COLO829 (cell line): ENCODE measurements around the gene SH3D19.
A peak's percentile ranks its signal among the peaks of the same experiment; 100 is the strongest.

Source experiments
- DNase-seq: peaks from one replicate; pipeline ENCODE4 v3.0.0; 2012; ENCODE audit warnings: low spot score

SH3D19 gene

GRCh38 chr4:151195801-151196200 lies 129.6 kb downstream of the SH3D19 start:
- no peak for DNase-seq

DNA sequence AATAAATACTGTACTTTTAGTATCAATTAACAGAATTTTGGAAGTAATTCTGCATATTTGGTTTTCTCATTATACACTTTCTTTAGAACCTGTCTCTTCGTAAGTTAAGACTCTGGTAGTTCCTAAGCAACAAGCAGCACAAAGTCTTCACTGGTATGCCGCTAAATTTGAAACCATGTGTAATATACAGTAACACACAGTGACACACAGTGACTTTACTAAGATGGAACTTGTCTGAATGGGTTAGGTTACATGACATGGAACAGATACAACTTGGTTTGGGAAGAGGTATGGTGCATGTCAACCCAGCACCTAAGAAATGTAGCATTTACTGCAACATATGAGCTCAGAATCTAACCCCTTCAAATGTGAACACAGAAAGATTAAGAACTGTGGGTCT lies 132.0 kb downstream of the SH3D19 start:
- DNase-seq: no peak

DNA sequence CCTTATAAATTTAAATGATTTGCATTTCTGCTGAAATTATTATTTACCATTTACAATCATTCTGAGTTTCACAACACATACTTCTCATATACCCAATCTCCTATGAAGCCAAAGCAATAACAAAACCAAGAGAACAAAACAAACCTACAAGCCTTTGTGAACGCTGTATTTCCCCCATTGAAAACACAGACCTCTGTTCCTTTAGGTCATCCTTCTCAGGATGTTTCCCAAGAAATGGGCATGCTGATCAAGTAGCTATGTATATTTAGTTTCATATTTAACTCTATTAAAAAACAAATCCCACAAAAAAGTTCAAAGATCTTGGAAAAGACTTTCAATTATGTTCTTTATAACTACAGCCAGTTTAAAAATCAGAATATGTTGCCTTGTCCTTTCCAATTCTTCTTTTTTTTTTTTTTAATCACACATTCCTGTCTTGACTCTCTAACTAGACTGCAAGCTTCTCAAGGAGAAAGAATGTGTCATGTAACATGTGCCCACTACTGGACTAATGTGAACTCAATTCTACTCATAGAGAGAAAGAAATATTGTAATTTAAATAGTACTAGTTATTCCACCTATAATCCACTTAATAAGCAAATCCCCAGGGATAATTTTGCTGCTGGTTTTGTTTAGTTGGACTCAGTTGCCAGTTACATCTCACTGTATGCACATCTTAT lies 132.7 kb downstream of the SH3D19 start:
- DNase-seq: no peak

GRCh38 chr4:151184523-151185458 lies 140.6 kb downstream of the SH3D19 start:
- peak; percentile 78 for DNase-seq

DNA sequence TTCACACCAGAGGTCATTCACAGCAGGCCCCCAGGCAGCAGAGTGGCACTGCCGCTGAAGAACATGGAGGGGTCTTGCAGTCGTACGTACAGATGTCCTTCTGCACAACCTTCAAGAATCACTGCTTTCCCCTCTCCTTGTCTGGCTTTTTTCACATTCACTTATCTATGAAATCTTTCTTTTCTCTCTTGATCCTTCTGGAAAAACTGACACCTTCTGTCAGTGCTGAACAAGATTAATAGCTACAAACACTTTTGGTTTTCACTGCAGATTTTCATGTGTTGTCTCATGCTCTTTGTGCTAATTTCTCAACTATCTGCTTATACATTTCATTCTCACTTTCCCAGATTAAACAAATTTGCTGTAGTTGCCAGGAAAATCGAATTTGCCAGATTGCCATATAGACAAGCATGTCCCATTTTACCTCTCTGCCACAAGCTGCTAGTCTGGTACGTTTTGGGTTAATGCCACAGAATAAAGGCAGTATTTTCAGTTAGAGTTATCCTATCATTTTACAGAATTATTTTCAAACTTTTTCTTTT lies 142.9 kb downstream of the SH3D19 start:
- DNase-seq: no peak

- no peak for DNase-seq
These were observed 148.7 kb downstream of the SH3D19 start for GRCh38 chr4:151176685-151177084.

GRCh38 chr4:151175754-151176631 lies 149.4 kb downstream of the SH3D19 start:
- no peak for DNase-seq

- no peak for DNase-seq
These were observed 150.2 kb downstream of the SH3D19 start for GRCh38 chr4:151175233-151175632.

GRCh38 chr4:151174784-151175183 lies 150.6 kb downstream of the SH3D19 start:
- DNase-seq: no peak

DNA sequence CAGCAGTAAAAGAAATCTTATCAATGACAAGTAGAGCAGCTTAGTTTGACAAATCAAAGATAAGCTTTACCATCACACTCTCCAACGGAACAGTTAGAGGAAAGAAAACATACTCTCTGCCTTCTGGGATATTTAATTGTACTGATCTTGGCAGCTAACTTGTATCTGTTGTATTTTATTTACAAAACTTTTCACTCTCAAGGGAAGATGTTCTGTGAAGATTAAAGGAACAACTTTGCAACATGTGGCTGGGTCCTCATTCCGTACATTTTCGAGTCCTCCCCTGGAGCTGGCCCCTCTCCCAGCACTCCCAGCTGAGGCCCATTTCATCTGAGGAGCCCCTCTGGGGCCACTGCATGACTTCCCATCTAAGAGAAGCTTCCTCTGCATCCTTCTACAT lies 151.5 kb downstream of the SH3D19 start:
- DNase-seq: no peak

- no peak for DNase-seq
These were observed 155.5 kb downstream of the SH3D19 start for GRCh38 chr4:151169900-151170299.

- DNase-seq: no peak
These were observed 156.2 kb downstream of the SH3D19 start for GRCh38 chr4:151169223-151169622.

GRCh38 chr4:151167561-151167960 lies 157.8 kb downstream of the SH3D19 start:
- DNase-seq: no peak

DNA sequence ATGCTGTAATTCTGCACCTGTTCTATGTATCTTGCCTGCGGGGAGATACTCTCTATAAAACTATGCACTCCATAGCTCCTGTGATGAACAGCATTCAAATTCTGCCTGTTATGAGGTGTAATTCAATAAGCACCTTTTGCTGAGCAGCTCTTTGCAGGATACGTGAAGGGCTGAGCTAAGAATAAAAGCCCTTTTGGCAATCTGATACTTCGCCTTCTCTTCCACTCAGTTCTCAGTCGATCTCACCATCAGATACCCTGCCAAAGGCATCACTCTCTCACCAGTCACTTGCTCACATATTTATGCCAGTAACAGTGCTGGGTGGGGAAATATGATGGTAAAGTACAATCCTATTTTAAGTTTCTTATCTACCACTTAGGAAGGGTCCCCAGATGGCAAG lies 158.8 kb downstream of the SH3D19 start:
- no peak for DNase-seq

DNA sequence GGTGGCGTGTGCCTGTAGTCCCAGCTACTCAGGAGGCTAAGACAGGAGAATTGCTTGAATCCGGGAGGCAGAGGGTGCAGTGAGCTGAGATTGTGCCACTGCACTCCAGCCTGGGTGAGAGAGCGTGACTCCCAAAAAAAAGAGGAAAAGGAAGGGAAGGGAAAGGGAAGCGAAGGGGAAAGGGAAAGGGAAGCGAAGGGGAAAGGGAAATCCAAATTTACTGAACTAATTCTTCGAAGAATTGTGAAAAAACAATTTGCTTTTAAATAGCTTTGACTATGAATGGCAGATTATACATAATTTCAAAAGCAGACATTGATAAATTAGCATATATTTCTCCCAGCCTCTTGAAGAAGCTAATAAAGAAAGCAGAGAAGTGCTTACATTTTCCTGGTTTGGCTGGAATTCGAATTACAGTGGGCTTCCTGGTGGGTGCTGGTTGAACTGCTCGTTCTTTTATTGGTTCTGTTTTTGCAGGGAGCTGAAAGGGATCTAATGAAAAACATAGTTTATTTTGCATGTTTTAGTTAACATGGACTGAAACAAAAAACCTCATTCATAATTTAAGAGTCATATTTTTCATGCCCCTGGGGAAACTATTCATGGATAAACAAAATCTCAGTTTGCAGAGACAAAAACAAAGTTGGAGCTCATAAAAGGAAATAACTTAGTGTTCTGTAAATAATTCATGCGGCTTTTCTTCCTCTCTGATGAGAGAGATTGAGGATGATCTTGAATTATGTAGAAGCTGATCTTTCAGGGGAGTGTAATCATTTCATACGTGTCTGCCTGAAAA lies 160.0 kb downstream of the SH3D19 start:
- DNase-seq: peak; percentile 73

DNA sequence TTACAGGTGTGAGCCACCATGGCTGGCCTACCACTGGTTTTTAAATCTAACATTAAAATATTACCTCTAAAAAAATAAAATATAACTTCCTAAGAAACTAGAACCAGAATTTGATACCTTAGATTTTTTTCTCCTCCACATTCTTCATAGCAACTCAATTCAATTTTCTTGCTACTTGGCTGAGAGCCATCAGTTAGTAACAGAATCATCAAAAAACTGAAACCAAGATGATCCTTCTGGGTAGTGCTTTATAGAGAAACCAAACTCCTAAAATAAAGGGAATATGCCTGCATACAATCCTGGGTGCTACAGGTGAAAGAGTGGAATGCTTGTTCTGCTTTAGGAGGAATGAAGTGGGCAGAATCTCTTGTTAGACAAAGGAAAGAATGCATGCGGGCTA lies 161.6 kb downstream of the SH3D19 start:
- DNase-seq: no peak

DNA sequence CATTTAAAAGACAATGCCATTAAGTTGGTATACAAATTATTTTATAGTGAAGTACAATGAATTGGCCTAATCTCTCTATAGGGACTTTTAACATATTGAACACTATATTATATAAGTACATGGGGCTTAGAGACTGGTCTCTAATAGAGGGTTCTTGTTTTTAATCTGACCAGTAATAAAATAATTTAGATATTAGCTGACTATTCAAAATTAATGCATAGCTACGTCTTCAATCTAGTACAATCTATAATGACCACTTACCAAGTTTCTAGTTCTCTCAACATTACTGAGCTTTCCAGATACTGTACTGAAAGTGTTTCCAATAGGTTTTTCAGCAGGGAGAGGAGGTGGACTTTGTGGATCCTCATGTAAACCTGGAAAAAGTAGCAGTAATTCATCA lies 166.4 kb downstream of the SH3D19 start:
- no peak for DNase-seq

DNA sequence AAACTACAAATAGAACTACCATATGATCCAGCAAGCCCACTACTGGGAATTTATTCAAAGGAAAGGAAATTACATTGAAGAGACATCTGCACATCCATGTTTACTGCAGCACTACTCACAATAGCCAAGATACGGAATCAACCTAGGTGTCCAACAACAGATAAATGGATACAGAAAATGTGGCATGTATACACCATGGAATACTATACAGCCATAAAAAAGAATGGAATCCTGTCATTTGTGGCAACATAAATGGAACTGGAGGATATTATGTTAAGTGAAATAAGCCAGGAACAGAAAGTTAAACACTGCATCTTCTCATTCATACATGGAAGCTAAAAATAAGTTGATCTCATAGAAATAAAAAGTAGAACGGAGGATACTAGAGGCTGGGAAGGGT lies 167.9 kb downstream of the SH3D19 start:
- DNase-seq: no peak

DNA sequence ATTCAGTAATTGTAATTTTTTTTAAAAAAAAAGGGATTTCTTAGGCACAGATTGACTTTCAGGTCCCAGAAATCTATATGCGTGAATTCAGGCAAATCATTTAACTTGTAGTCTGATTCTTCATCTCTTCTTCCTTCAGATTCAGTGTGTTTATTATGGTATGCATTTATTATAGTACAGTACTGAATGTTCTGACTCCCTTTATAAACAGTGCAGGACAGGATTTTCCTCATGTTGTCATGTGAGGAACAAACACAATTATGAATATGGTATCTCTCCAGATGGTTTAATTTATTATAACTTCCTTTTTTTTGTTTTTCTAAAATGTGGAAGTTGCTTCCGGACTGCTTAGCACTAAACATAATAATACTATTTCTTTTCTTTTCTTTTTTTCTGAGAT lies 171.8 kb downstream of the SH3D19 start:
- DNase-seq: no peak

GRCh38 chr4:151152028-151152427 lies 173.4 kb downstream of the SH3D19 start:
- no peak for DNase-seq
